22Rv1 (cell line): ENCODE data around the gene TTC21A.

ENCODE experiments used
- H3K27ac ChIP-seq: fragments of 450-650 bp; 2 replicates; pipeline ENCODE4 v1.5.1; 2017
- CTCF ChIP-seq: fragments of 450-650 bp; IDR thresholded peaks from 2 replicates; pipeline ENCODE4 v1.5.1; 2017; ENCODE audit warnings: mild to moderate bottlenecking
- ZFX ChIP-seq: fragments of 450-650 bp; IDR thresholded peaks from 2 replicates; pipeline ENCODE4 v1.6.1; 2017; ENCODE audit warnings: antibody characterized with exemption, borderline replicate concordance

Gene TTC21A

GRCh38 chr3:39157359-39157758 is 49.9 kb downstream of the TTC21A start:
- TF ChIP-seq ZFX (no peak), CTCF (no peak)
- H3K27ac ChIP-seq, result no peak overlapping the region

- no peak overlapping the region for H3K27ac ChIP-seq
- TF ChIP-seq ZFX (no peak), CTCF (no peak)
These were observed 50.8 kb downstream of the TTC21A start for GRCh38 chr3:39158148-39158715.

GRCh38 chr3:39164414-39164813 is 56.9 kb downstream of the TTC21A start:
- H3K27ac ChIP-seq, result no peak overlapping the region
- TF ChIP-seq CTCF, result no peak
- no peak for TF ChIP-seq ZFX

GRCh38 chr3:39165518-39165917 is 58.0 kb downstream of the TTC21A start:
- no peak overlapping the region for H3K27ac ChIP-seq
- TF ChIP-seq CTCF (no peak), ZFX (no peak)

GRCh38 chr3:39166134-39166710 is 58.7 kb downstream of the TTC21A start:
- no peak for TF ChIP-seq ZFX
- no peak for TF ChIP-seq CTCF
- no peak overlapping the region for H3K27ac ChIP-seq

GRCh38 chr3:39166932-39167532 is 59.6 kb downstream of the TTC21A start:
- no peak overlapping the region for H3K27ac ChIP-seq
- TF ChIP-seq ZFX, result no peak
- no peak for TF ChIP-seq CTCF

- H3K27ac ChIP-seq, result no peak overlapping the region
- TF ChIP-seq ZFX, result no peak
- no peak for TF ChIP-seq CTCF
These were observed 60.8 kb downstream of the TTC21A start for GRCh38 chr3:39168156-39168780.
